HG03342 (cell line): ENCODE data around the gene HYAL4.
"Not testable (repeated sequence)": the region's sequence is repeated elsewhere in the genome, so short reads cannot be mapped to it uniquely, and the experiment has no call there.

ENCODE experiments used
- ATAC-seq: cut with Tn5 transposase; IDR thresholded peaks from one replicate; pipeline ENCODE4 v1.9.1; 2021; ENCODE audit warnings: mild to moderate bottlenecking, moderate library complexity; ENCODE audit not compliant: unreplicated experiment

The HYAL4 gene

GRCh38 chr7:123894753-123895152, 49.8 kb downstream of the HYAL4 start:
- ATAC-seq, result not testable (repeated sequence)

- ATAC-seq, result no peak
These were observed 56.1 kb downstream of the HYAL4 start for GRCh38 chr7:123901101-123901500.

- no peak for ATAC-seq
These were observed 60.7 kb downstream of the HYAL4 start for GRCh38 chr7:123905714-123906113.

GRCh38 chr7:123916240-123916724, 71.3 kb downstream of the HYAL4 start:
- no peak for ATAC-seq

- no peak for ATAC-seq
These were observed 72.9 kb downstream of the HYAL4 start for GRCh38 chr7:123917878-123918277.

- no peak for ATAC-seq
These were observed 73.3 kb downstream of the HYAL4 start for GRCh38 chr7:123918309-123918708.

- no peak for ATAC-seq
These were observed 78.6 kb downstream of the HYAL4 start for GRCh38 chr7:123923599-123923998.

- no peak for ATAC-seq
These were observed 80.0 kb downstream of the HYAL4 start, which contains the start of gene SPAM1 for GRCh38 chr7:123924941-123925340. Gene SPAM1, plus strand, starts transcription at chr7:123925241. Its CDS starts 28,330 bp downstream, at chr7:123953571.
